ENCODE data around the gene ATP12A.
A peak's percentile ranks its signal among the peaks of the same experiment; 100 is the strongest.
"Not testable (repeated sequence)": the region's sequence is repeated elsewhere in the genome, so short reads cannot be mapped to it uniquely, and the experiment has no call there.

The ATP12A gene

GRCh38 chr13:24691381-24691780 lies 11.2 kb downstream of the ATP12A start:
- no peak for DNase-seq

- DNase-seq: no peak
Observed at GRCh38 chr13:24692561-24692960, 12.4 kb downstream of the ATP12A start.

- DNase-seq: peak; percentile 37
Observed at GRCh38 chr13:24693862-24694471, 13.8 kb downstream of the ATP12A start.

GRCh38 chr13:24694907-24695306 lies 14.7 kb downstream of the ATP12A start:
- no peak for DNase-seq

- no peak for DNase-seq
Observed at GRCh38 chr13:24698686-24699085, 18.5 kb downstream of the ATP12A start.

GRCh38 chr13:24699541-24699940 lies 19.3 kb downstream of the ATP12A start:
- no peak for DNase-seq

- DNase-seq: no peak
Observed at GRCh38 chr13:24700539-24700938, 20.3 kb downstream of the ATP12A start.

GRCh38 chr13:24706886-24707585 lies 26.8 kb downstream of the ATP12A start:
- DNase-seq: no peak

GRCh38 chr13:24709186-24709913 lies 29.1 kb downstream of the ATP12A start:
- DNase-seq: no peak

- no peak for DNase-seq
Observed at GRCh38 chr13:24713022-24713421, 32.8 kb downstream of the ATP12A start.

- DNase-seq: no peak
Observed at GRCh38 chr13:24716011-24716410, 35.8 kb downstream of the ATP12A start.

- no peak for DNase-seq
Observed at GRCh38 chr13:24716446-24716845, 36.2 kb downstream of the ATP12A start.

GRCh38 chr13:24717217-24717616 lies 37.0 kb downstream of the ATP12A start:
- no peak for DNase-seq

- no peak for DNase-seq
Observed at GRCh38 chr13:24718192-24718965, 38.2 kb downstream of the ATP12A start.

- DNase-seq: no peak
Observed at GRCh38 chr13:24719139-24719538, 38.9 kb downstream of the ATP12A start.

GRCh38 chr13:24723206-24723605 lies 43.0 kb downstream of the ATP12A start:
- DNase-seq: no peak

- DNase-seq: no peak
Observed at GRCh38 chr13:24724714-24725113, 44.5 kb downstream of the ATP12A start.

- DNase-seq: no peak
Observed at GRCh38 chr13:24725379-24725778, 45.2 kb downstream of the ATP12A start.

- peak; percentile 66 for DNase-seq
Observed at GRCh38 chr13:24727731-24728601, 47.8 kb downstream of the ATP12A start.

GRCh38 chr13:24730873-24731567 lies 50.8 kb downstream of the ATP12A start:
- not testable (repeated sequence) for DNase-seq

- no peak for DNase-seq
Observed at GRCh38 chr13:24734950-24735349, 54.7 kb downstream of the ATP12A start.

GRCh38 chr13:24737042-24737441 lies 56.8 kb downstream of the ATP12A start:
- DNase-seq: no peak
